Panc1 (cell line): ENCODE measurements around the gene FBXW8.

Experiments used
- POLR2AphosphoS5 ChIP-seq: IDR thresholded peaks from 2 replicates; pipeline ENCODE4 v1.6.1; 2012; ENCODE audit warnings: mild to moderate bottlenecking, low read depth, low read length, moderate library complexity
- TF ChIP-seq, protein P1 (sequence below): fragments of 450-650 bp; IDR thresholded peaks from 2 replicates; pipeline ENCODE4 v1.5.1; 2017; ENCODE audit warnings: mild to moderate bottlenecking
- TF ChIP-seq, protein P2 (sequence below), 2 experiments: IDR thresholded peaks; 2 replicates each; pipeline ENCODE4 v1.6.1; 2011 to 2012; ENCODE audit warnings: low read depth in 2 of 2, control low read depth in 1 of 2, low read length in 1 of 2, mild to moderate bottlenecking in 1 of 2, moderate library complexity in 1 of 2; ENCODE audit not compliant: insufficient read depth in 1 of 2

DNA sequence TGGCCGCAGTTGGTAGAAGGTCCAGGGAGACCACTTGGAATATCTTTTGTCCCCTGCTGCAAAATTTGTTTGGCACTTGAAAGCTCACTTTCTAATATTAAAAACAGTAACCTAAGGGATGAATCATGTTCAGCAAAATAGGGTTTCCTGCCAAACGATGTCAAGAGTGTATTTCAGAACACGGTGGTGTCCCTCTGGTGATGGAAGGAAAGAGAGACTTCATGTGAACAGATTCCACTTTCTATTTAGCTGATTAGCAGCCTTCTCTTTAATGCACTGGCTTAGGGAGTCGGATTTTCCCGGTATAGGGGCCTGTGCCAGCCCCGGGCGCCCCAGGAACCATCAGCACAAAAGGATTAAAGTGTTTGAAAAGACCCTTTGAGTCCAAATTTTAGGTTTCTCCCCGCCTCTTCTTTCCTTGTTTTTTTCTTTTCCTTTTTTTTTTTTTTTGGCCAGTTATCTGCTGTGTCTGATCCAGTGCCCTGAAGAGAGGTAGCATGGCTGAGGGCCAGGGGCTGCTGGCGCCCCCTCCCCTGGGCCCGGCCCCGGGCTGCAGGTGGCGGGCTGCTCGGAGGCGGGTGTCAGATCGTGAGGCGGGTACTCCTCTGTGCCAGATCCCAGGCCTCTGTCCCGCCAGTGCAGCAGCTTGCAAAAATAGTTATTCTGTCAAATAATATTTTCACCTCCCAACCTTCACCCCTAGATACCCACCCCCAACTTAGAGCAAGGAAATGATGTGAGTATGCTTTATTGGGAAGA, 100.1 kb downstream of the FBXW8 start:
- TF ChIP-seq, protein P1, sequence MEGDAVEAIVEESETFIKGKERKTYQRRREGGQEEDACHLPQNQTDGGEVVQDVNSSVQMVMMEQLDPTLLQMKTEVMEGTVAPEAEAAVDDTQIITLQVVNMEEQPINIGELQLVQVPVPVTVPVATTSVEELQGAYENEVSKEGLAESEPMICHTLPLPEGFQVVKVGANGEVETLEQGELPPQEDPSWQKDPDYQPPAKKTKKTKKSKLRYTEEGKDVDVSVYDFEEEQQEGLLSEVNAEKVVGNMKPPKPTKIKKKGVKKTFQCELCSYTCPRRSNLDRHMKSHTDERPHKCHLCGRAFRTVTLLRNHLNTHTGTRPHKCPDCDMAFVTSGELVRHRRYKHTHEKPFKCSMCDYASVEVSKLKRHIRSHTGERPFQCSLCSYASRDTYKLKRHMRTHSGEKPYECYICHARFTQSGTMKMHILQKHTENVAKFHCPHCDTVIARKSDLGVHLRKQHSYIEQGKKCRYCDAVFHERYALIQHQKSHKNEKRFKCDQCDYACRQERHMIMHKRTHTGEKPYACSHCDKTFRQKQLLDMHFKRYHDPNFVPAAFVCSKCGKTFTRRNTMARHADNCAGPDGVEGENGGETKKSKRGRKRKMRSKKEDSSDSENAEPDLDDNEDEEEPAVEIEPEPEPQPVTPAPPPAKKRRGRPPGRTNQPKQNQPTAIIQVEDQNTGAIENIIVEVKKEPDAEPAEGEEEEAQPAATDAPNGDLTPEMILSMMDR = no peak
- TF ChIP-seq POLR2AphosphoS5 = no peak
- TF ChIP-seq, protein P2, sequence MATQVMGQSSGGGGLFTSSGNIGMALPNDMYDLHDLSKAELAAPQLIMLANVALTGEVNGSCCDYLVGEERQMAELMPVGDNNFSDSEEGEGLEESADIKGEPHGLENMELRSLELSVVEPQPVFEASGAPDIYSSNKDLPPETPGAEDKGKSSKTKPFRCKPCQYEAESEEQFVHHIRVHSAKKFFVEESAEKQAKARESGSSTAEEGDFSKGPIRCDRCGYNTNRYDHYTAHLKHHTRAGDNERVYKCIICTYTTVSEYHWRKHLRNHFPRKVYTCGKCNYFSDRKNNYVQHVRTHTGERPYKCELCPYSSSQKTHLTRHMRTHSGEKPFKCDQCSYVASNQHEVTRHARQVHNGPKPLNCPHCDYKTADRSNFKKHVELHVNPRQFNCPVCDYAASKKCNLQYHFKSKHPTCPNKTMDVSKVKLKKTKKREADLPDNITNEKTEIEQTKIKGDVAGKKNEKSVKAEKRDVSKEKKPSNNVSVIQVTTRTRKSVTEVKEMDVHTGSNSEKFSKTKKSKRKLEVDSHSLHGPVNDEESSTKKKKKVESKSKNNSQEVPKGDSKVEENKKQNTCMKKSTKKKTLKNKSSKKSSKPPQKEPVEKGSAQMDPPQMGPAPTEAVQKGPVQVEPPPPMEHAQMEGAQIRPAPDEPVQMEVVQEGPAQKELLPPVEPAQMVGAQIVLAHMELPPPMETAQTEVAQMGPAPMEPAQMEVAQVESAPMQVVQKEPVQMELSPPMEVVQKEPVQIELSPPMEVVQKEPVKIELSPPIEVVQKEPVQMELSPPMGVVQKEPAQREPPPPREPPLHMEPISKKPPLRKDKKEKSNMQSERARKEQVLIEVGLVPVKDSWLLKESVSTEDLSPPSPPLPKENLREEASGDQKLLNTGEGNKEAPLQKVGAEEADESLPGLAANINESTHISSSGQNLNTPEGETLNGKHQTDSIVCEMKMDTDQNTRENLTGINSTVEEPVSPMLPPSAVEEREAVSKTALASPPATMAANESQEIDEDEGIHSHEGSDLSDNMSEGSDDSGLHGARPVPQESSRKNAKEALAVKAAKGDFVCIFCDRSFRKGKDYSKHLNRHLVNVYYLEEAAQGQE (IDR thresholded peaks at IDR 0.05; ENCODE audit: insufficient read depth in 1 of 2, low read depth in 2 of 2, low read length in 1 of 2) = no peak
